IPS DF 4.7 (cell line): ENCODE data around the gene BANK1.

ENCODE experiments used
- DNase-seq: peaks from one replicate; pipeline ENCODE4 v3.0.0-alpha.2; 2013; ENCODE audit warnings: low spot score; ENCODE audit errors: extremely low read depth

Gene BANK1

GRCh38 chr4:101956068-101956825 is 165.7 kb downstream of the BANK1 start:
- no peak for DNase-seq

GRCh38 chr4:101958547-101958946 is 168.0 kb downstream of the BANK1 start:
- no peak for DNase-seq

- no peak for DNase-seq
These were observed 169.9 kb downstream of the BANK1 start for GRCh38 chr4:101960431-101960830.

GRCh38 chr4:101961144-101961543 is 170.6 kb downstream of the BANK1 start:
- no peak for DNase-seq

- no peak for DNase-seq
These were observed 177.3 kb downstream of the BANK1 start for GRCh38 chr4:101967697-101968346.

- DNase-seq = no peak
These were observed 177.8 kb downstream of the BANK1 start for GRCh38 chr4:101968364-101968763.

GRCh38 chr4:101969965-101970364 is 179.4 kb downstream of the BANK1 start:
- DNase-seq = no peak

GRCh38 chr4:101970547-101971155 is 180.1 kb downstream of the BANK1 start:
- DNase-seq = no peak

GRCh38 chr4:101972791-101973190 is 182.3 kb downstream of the BANK1 start:
- no peak for DNase-seq

- DNase-seq = no peak
These were observed 182.8 kb downstream of the BANK1 start for GRCh38 chr4:101973361-101973760.

- no peak for DNase-seq
These were observed 186.5 kb downstream of the BANK1 start for GRCh38 chr4:101977076-101977475.

- DNase-seq = no peak
These were observed 191.2 kb downstream of the BANK1 start for GRCh38 chr4:101981756-101982155.

- no peak for DNase-seq
These were observed 193.3 kb downstream of the BANK1 start for GRCh38 chr4:101983835-101984234.

GRCh38 chr4:101987623-101988243 is 197.2 kb downstream of the BANK1 start:
- DNase-seq = no peak

- no peak for DNase-seq
These were observed 199.0 kb downstream of the BANK1 start for GRCh38 chr4:101989551-101989950.

GRCh38 chr4:101992446-101992845 is 201.9 kb downstream of the BANK1 start:
- DNase-seq = no peak

- DNase-seq = no peak
These were observed 202.7 kb downstream of the BANK1 start for GRCh38 chr4:101993002-101993841.

- DNase-seq = no peak
These were observed 203.6 kb downstream of the BANK1 start for GRCh38 chr4:101993842-101994775.

GRCh38 chr4:102007959-102008425 is 217.5 kb downstream of the BANK1 start:
- DNase-seq = no peak

- no peak for DNase-seq
These were observed 218.2 kb downstream of the BANK1 start for GRCh38 chr4:102008711-102009110.
